HG03039 (cell line): ENCODE measurements around the gene PFKP.
A peak's percentile ranks its signal among the peaks of the same experiment; 100 is the strongest.
"Not testable (repeated sequence)": the region's sequence is repeated elsewhere in the genome, so short reads cannot be mapped to it uniquely, and the experiment has no call there.

Experiments used
- ATAC-seq: cut with Tn5 transposase; IDR thresholded peaks from one replicate; pipeline ENCODE4 v1.9.1; 2021; ENCODE audit warnings: mild to moderate bottlenecking, moderate library complexity; ENCODE audit not compliant: unreplicated experiment

PFKP gene

GRCh38 chr10:3148041-3148440 is 80.7 kb downstream of the PFKP start:
- no peak for ATAC-seq

GRCh38 chr10:3148994-3149393 is 81.6 kb downstream of the PFKP start:
- ATAC-seq, result no peak

GRCh38 chr10:3149918-3150317 is 82.6 kb downstream of the PFKP start:
- no peak for ATAC-seq

GRCh38 chr10:3150366-3150765 is 83.0 kb downstream of the PFKP start:
- no peak for ATAC-seq

DNA sequence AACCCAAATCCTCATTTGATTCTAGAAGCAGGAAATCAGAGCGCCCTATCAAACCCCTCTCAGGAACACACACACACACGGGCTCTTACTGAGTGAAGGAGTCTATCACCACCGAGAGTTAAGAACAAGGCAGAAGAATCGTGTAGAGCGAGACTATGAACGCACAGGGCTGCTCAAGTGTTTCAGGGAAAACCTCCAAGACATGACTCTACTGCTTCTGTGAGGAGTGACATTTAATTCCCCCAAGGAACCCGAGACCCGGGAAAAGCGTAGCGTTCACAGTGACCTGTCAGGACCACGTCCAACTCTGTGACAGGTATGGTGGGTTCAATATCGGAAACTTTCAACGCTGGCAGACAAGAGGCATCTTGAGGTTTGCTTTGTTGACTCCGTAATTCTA is 83.6 kb downstream of the PFKP start:
- ATAC-seq, result no peak

DNA sequence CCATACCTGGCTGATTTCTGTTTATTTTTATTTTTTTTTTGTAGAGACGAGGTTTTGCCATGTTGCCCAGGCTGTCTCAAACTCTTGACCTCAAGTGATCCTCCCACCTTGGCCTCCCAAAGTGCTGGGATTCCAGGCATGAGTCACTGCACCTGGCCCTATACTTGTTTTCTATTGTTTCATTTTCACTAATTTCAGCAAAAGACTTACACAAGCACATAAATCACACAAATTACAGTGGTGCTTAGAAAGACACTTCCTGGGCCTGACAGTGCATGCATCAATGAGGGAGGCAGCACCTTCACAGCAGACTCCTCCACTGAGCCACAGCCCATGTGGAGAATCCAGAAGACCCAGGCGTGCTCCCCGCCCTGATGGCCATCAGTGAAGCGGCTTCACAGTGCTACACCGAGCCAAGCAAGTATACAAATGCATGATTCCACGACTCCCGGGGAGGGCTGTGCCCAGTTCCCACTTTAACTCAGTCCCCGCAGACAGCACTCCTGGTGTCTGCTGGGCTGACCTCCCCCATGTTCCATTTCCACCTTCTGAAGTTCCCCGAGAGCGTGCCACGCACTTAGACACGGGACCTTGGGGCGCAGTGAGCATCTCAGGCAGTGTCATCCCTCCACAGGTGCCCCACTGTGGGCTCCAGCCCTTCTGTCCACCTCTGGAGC is 84.7 kb downstream of the PFKP start:
- no peak for ATAC-seq

DNA sequence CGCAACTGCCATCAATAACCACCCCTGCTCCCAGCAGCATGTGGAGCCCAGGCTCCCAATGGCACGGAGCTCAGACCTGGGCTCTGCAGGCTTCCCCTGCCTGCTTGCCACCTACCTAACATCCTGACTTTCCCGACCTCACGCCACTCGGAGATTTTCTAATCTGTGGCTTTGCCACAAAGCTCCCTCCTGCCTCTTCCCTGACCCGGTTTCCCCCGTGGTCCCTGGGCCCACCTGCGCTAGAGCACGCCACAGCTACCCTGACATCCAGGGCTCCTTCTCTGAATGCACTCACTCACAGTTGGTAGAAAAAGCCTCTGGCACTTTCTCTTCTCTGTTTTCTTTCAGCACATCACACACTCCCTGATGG is 85.2 kb downstream of the PFKP start:
- no peak for ATAC-seq

DNA sequence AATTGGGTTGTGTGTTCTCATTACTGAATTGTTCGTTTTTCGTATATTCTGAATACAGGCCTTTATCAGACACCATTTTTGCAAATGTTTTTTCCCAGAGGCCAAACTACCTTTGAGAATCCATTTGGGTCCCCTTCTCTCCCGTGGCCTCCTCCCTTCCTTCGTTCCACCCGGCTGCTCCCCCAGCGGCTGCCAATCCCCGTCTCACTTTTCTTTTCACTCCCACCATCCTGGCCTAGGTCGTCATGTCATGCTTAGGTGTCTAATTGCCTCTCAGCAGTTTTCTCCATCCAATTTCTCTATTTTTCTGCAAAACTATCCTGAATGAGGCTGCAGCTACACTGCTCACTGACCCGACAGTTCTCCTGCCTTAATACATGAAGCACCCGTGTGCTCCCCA is 87.3 kb downstream of the PFKP start:
- ATAC-seq, result no peak

DNA sequence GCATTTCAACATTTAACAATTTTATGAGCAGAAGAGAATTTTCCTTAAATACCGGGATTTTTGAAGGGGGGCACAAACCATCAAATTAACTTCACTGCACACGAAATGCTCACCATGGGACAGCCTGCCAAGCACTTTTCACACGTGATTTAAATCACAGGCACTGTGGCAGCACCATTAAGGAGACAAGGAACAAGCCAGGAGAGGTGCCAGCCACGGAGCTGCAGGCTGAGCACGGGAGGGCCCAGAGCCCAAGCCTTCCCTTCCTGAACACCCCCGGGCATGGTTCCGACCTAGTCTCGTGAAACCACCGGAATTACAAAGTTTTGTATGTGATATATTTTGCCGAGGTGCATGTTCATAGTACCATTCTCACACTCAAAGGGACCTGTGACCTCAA is 91.8 kb downstream of the PFKP start:
- no peak for ATAC-seq

DNA sequence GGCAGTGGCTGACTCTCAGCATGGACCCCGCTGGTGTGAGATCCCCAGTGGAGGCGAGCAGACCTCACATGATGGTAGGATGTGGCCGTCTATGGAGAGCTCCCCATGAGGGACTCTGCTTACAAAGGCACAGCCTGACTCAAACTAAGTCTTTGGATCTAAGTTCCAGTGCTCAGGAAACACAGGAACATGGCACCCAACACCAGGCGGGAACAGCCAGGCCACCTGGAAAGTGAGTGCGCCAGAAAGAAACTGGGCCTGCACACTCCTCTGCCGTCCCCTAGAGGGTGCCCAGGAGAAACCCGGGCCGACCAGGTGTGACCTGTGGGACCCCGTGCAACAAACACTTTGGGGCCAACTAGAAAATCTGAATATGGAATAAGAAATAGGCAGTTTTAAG is 95.2 kb downstream of the PFKP start:
- ATAC-seq, result no peak

GRCh38 chr10:3163879-3164278 is 96.5 kb downstream of the PFKP start:
- no peak for ATAC-seq

GRCh38 chr10:3165196-3165595 is 97.8 kb downstream of the PFKP start:
- no peak for ATAC-seq

- ATAC-seq, result no peak
Observed at GRCh38 chr10:3166496-3167290, 99.3 kb downstream of the PFKP start.

DNA sequence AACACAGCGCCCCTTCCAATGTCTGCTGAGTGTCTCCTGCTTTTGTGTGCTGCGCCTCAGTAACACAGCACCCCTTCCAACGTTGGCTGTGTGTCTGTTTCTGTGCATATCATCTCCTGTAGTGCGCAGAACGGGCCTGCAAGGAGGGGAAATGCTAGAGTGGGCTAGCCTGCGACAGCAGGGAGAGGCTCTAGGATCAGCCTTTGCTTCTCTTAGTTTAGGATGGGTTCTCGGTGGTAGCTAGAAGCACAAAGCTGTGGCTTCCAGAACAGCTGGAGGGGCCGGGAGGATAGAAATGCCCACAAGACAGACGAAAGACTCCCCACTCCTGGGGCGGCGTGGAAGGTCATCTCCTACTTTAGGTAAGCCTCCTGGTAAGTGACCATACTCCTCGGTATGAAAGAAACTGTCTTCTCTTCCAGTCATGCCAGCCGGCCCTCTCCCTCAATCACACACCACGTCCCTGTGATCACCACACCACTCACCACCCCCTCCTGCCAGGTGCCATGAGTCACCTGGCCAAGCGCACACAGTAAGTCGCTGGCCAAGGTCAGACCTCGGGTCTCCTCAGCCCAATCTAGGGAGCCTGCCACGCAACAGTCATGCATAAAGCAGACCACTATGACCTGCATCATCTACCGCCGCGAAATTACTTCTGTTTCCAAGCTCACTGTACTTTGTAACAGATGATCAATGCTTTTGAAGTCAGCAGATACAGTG is 100.4 kb downstream of the PFKP start:
- ATAC-seq, result no peak

DNA sequence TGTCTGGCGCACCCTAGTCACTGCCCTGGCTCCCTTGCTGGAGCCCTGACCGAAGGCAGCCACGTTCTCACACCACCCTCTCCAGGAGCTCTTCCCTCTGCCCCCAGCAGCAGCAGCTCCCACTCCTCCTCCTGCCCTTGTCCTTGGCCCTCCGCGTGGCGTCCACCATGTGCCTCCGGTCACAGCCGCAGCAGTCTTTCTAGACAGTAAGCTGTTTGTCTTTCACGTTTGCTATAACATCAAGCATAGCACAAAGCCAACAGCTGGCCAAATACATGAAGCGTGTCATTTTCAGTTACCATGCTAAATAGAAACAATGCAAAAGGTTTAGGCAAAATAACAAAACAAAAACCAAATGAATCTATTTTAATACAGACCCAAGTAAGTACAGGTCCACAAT is 101.9 kb downstream of the PFKP start:
- no peak for ATAC-seq

- no peak for ATAC-seq
Observed at GRCh38 chr10:3169673-3170072, 102.3 kb downstream of the PFKP start.

DNA sequence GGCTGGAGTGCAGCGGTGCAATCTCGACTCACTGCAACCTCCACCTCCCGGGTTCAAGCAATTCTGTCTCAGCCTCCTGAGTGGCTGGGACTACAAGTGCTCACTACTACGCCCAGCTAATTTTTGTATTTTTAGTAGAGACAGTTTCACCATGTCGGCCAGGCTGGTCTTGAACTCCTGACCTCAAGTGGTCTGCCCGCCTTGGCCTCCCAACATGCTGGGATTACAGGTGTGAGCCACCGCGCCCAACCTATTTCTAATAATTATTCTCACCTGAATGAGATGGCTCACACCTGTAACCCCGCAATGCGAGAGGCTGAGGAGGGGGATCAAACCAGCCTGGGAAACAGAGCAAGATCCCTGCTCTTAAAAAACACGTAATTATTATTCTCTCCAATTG is 104.1 kb downstream of the PFKP start:
- ATAC-seq, result not testable (repeated sequence)

- ATAC-seq, result no peak
Observed at GRCh38 chr10:3172081-3172445, 104.7 kb downstream of the PFKP start.

DNA sequence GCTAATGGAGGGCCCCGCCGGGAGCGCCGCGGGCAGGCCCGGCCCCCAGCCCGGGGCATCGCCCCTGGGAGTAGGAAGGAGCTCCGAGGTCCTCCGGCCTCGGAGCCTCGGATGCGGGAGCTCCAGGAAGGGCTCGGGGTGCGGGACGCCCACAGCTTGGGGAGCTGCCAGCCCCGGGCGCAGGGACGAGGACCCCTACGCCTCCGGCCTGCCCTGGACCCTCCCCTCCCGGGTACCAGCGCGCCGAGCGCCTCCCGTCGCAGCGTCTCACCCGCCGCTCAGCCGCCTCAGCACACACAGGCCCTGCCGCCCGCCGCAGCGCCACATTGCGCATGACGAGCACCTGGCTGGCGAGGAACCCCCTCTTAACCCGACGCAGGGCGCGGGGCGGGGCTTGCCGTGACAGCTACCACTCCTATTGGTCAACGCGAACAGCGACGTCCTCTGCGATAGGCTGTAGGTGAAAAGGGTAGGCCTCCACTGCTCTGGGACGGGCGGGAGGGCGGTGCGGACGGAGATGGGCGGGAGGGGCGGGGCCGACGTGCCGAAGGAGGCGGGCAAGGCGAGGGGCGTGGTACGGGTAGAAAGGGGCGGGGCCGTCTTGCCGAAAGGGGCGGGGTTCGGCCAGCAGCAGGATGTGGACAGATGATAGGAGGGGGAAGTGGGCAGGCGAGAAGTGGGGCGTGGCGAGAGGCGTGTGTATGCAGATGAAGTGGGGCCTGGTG is 105.3 kb downstream of the PFKP start, which contains the start of gene PITRM1:
Gene PITRM1, minus strand, starts transcription at position 337 of the 725 bp plus-strand sequence. Its CDS starts 10 bp downstream, at position 327.
- peak; percentile 97 for ATAC-seq

GRCh38 chr10:3173171-3173878 is 106.0 kb downstream of the PFKP start:
- ATAC-seq, result peak; percentile 16

DNA sequence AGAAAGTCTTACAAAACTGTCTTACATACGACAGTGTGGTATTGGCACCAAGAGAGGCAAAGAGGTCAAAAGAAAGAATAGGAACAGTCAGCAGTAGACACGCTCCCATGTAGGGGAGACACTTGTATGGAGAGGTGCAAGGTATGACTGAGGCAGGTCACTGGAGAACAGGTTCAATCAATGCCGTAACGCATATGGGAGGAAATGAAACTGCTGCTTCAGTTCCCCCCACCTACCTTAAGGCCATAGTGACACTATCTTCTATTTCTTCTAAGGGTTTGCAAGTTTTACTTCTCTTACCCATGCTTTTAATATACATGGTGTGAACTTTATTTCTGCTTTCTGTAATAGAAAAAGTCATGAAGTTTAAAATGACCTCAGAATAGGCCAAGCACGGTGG is 110.7 kb downstream of the PFKP start:
- no peak for ATAC-seq
